Activated CD4-positive, alpha-beta T cell treated with anti-CD3 and anti-CD28 coated beads for 48 hours (primary cell): ENCODE measurements around the gene ANKRD55.
"Not testable (repeated sequence)": the region's sequence is repeated elsewhere in the genome, so short reads cannot be mapped to it uniquely, and the experiment has no call there.

Experiments
- DNase-seq: peaks from one replicate; pipeline ENCODE4 v3.0.0-alpha.2; 2020

The ANKRD55 gene

DNA sequence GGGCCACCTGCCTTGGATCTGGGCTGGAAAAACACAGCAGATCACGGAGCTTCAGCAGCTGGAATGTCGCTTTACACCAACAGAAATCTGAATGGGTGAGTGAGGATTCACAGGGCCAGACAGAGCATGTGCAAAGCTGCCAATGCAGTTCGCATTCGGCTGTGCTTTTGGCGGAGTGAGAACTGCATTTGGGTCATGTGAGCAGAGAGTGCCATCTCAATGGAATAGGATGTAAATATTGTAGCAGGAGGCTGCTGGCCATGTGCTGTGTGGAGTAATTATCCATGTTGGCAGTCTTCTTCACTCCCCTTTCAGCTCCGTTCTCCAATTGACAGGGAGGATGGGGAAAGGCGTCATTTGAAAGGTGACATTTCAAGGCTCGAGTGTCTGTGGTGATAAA, at the start of gene ANKRD55:
ANKRD55 (minus strand) TSS at position 101 of the 400 bp plus-strand sequence. CDS start 417 bp downstream, outside the sequence.
- no peak for DNase-seq

DNA sequence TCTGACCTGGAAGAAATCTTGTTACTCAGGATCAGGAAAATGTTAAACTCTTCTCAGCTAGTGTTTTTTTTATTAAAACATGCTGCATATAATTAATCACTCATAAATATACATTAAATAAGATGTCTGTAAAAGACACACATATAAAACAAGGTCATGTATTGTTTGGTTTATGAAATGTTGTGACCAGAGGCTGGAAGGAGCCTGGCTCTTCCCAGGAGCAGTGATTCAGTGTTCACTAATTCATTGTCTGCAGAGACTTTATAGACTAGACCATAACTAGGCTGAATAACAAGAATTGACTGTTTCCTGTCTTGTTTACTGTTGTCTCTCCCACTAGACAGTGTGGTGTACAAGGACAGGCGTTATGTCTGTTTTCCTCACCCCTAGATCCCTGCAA, 49.1 kb upstream of the ANKRD55 start:
- no peak for DNase-seq

DNA sequence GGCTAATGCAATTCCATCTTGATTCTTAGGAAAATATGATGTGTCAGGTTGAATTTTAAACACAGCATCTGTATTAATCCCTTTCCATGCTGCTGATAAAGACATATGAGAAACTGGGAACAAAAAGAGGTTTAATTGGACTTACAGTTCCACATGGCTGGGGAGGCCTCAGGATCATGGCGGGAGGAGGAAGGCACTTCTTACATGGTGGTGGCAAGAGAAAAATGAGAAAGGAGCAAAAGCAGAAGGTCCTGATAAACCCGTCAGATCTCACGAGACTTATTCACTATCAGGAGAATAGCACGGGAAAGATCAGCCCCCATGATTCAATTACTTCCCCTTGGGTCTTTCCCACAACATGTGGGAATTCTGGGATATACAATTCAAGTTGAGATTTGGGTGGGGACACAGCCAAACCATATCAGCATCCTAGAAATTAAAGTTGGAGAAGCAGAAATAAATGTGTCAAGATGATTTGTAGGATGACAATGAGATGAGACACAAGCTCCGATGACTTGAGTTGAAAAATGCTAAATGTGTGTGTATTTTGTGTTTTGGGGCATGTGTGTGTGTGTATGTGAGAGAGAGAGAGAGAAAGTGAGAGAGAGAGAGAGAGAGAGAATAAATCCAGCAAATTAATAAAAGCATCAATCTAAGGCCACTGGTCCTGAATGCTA, 48.5 kb upstream of the ANKRD55 start:
- no peak for DNase-seq

DNA sequence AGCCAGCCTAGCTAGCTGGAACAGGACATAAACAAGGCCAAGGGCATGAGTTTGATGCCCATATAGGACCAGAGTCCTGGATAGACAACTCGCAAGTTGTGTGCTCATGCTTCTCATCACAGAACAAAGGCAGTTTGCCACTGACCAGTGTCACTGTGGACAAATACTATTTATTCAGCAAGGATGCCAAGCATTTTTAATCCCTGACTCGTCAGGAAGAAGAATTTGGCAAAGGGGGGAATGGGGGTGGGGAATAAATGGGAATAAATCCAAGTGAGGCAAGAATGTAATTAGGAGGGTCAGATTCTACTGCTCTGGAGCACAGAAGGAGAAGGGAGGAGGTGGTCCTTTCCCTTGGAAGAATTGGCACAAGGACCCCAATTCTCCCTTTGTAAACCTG, 46.8 kb upstream of the ANKRD55 start:
- no peak for DNase-seq

DNA sequence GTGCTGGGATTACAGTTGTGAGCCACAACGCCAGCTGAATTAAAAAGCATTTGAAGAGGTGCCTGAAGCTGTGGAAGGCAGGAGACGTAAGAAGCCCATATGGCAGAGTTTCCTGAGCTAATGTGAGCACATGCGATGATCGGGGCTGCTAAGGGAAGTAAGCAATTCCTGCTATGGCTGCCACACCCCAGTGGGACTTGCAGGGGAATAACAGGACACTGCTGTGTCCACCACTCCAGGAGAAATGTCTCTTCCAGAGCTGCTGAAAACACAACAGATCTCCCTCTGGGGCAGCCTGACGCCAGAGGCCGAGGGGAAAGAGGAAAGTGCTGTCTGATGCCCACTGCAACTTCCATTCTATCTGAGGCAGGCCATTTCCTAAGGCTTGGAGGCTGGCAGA, 46.2 kb upstream of the ANKRD55 start:
- no peak for DNase-seq

DNA sequence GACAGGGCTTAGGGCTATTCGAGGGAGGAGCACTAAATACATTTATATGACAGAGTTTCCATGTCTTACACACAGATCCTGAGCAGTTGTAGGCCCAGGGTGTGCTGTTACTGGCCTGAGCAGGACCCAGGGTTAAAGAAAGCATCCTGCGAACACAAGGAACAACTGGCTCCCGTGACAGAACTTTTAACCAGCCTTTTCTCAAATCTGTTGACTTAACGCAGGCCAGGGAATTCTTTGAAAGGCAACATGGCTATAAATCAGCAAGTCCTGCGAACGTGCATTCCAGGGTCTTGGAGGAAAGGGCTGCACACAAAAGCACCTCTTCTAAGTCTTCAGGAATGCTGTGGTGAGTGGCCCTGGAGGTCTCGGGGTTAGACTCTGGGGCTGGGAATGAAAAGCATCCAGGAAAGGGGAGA, 45.2 kb upstream of the ANKRD55 start:
- no peak for DNase-seq

DNA sequence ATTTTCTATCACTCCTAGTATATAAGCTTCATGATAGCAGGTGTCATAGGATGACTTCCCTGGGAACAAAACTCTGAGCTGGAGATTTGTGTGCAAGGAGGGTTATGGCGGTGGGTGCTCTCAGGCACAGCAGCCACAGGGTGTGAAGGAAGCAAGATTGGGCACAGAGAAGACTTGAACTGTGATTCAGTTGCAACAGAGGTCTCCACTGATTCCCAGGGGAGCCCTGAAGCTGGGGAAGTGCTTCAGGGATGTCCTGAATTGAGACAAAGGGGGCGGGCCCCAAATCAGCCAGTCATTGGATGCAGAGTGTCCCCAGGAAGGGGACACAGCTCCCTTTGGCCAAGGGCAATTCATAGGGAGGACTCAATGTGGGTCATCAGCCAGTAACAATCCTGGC, 44.4 kb upstream of the ANKRD55 start:
- no peak for DNase-seq

DNA sequence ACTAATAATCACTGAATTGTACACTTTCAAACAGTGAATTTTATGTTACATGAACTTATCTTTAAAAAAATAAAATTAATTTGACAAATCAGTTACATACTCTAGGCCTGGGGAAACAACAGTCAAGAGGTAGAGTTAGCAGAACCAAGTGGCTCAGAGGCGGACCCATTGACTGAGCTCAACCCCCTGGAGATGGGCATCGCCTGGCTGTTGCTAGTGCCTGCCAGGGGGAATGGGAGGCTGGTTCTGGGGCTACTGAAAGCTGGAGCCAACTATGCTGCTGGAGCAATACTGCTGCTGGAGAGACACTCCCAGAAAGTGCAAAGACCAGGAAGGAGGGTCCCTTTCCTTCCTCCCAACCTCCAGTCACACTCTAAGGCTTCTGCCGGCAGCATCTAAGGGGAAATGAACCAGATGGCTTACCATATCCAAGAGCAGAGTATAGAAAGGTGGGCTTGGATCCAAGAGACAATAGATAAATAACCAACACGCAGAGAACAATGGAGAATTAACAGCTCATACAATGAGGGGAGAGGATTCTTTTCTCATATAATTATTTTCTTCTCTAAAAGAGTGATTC, 40.3 kb upstream of the ANKRD55 start:
- no peak for DNase-seq

DNA sequence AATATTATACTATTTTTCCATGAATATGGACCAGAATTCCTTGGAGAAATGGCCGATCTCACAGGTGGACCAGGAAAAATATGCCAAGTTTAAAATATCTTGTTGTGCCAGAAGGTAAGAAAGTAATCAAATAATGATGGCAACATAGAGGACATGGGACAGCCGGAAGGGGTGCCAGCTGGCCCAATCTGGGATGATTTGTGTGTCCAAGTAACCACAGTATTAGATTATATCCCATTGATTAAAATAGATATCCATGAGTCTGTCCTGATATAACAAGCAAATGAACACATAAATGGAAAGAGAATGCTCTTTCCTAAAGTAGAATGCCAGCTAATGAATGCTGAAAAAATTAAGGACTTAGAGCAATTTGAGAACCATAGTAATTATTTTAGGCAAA, 39.6 kb upstream of the ANKRD55 start:
- DNase-seq: no peak

DNA sequence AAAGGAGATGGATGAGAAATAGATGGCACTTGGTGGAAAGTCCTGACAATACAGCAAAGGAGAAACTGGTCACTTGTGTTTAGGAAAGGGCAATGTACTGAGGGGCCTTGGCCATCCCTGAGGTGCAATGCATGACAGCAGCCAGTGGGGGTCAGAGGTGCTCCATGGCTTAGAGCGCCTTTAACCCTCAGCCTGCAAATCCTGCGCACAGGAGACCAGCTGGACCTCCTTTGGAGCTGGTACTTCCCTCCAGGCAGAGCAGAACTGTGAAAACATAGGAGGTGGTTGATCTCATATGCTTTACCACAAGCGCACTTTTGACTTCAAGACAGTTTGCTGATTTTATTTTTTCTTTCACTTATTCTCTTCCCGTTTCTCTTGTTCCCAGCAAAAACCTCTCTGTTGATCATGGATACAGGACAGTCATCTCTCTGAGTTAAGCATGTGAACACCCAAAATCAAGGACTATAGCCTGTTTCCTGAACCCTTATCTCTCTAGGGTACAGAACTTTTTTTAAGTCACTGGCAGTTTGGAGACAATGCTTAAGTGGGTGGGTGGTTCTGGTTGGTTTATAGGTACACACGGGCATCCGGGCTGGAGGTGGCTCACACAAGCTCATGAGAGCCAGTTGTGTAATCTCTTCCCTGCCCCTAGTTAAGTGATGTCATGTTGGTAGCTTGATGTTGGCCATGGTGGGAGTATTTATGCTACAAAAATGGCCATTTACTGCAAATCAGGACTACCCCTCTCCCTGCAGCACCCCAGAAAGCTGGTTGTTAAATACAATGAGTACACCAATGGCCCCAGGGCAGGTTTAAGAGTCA, 37.6 kb upstream of the ANKRD55 start:
- DNase-seq: peak; percentile 87

DNA sequence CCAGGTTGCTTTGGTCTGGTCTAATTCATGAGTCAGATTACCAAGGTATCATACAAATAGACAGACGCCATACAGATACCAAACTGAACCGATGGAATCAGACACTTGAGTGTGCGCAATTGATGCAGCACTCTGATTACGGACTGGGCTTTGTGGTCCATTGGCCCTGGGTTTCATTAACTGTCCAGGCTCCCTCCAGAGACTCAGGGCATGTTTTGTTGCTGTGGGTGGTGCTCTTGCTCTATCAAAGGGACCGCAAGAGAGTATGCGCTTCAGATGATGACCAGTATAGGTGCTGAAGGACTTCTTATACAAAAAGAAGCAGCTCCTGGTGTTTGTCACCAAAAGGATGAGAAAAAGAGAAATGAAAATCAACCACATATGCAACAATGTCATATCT, 36.9 kb upstream of the ANKRD55 start:
- no peak for DNase-seq

DNA sequence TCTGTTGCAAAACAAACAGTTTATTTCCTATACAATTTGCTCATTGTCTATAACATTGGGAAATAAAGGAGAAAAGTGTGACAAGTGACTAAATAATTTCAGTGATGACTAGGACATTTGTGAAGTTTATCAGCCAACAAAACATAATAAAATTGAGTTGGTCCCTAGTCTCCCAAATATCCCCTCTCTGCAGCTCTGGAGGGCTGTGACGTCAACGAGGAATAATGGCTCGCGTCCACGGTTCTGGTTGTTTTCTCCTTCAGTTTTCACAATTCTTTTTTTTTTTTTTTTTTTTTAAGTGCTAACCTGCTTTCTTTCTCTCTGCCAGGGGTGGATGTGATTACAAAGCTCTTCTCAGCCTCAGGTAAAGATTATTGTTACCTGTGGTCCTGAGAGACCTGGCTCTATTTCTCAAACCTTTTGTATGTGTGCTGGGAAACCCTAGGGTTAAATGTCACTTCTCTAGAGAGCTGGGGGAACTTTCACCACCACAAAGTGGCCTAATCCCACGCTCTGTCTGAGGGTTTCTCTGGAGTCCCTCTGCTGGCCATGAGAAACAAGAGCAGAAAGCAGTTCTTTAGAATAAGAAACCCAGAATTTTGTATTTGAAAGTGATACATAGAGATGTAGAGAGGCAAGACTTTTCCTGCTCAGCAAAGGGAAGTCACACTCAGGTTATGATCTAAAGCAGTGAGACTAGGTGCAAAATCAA, 36.2 kb upstream of the ANKRD55 start:
- peak; percentile 45 for DNase-seq

DNA sequence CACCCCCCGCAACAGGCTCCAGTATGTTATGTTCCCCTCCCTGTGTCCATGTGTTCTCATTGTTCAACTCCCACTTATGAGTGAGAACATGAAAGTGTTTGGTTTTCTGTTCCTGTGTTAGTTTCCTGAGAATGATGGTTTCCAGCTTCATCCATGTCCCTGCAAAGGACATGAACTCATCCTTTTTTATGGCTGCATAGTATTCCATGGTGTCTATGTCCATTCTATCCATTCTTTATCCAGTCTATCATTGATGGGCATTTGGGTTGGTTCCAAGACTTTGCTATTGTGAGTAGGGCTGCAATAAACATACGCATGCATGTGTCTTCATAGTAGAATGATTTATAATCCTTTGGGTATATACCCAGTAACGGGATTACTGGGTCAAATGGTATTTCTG, 35.6 kb upstream of the ANKRD55 start:
- DNase-seq: not testable (repeated sequence)

DNA sequence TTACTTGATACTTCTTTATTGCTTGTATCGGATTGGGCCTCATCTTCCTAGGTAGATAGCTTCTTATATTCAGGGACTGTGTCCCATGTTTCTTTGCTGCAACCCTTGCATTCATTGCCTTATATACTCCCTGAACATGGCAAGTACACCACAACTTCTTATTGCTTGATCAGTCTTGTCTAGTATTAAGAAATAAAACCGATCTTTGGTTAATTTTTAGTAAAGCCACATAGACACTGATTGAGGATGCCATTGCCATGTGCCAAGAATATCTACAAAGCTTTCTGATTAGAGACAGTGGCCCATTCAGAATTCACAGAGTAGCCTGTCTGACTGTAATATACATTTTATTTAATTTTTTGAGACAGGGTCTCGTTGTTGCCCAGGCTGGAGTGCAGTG, 34.7 kb upstream of the ANKRD55 start:
- DNase-seq: no peak

DNA sequence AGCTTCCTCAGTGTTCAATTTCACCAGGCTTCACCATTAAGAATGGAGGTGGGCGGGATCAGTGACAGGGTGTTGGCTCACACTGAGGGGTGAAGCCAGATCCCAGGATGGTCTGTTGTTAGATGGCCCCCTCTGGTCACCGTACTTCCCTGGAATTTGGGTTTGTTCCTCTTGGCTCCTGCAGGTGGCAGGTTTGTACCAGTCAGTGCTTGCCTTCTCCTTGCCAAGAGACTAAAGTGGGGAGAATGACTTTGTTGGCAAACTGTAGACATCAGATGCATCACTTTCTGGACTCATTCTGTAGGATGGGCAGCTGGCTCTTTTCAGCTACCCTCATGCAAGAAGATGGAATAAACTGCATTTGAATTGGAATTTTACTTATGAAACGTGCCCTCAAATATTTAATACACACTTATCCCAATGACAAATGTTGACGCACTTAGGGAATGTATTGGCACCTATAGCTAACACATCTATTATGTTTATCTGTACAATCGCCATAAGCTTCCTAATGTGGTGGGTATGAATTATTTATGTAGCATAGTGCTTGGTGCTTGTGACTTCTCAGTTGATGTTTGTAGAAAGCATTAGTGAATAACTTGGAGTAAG, 31.4 kb upstream of the ANKRD55 start:
- DNase-seq: peak; percentile 31

DNA sequence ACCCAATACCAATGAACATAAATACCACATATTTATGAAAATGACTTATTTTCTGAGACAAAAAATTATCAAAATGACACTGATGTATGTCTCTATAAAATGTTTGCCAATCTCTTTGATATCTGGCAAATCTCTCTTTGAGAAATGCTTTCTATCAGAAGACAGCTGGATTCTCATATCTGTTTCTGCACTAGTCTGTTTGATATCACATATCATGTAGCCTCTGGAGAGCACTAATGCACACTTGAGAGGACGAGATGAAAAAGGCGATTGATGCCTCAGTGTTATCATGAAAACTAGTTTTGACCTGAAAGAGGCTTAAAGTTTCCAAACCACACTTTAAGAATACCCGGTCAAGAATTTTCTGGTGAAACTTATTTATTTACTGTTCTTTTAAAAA, 29.1 kb upstream of the ANKRD55 start:
- DNase-seq: no peak

DNA sequence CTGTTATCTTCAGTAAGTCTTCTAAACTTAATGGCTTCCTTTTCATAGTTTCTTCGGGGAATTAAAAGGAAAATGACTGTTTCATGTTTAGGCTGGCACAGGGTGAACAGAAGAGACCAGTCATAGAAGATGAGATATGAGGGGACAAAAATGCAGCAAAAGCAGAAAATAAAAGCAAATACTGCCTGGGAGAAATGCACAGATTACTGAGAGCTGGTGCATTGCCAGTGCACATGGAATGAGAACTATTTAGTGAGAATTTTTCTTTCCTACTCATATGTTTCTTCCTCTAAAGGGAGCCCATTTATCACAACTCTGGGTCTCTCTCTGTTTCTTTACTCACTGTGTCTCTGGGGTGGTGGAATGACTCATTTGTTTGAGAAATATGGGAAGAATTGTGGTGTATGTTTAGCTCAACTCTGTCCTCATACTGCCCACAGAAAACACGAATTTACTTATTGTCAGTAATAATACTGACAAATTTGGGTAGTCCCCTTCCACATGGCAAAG, 25.9 kb upstream of the ANKRD55 start:
- no peak for DNase-seq

DNA sequence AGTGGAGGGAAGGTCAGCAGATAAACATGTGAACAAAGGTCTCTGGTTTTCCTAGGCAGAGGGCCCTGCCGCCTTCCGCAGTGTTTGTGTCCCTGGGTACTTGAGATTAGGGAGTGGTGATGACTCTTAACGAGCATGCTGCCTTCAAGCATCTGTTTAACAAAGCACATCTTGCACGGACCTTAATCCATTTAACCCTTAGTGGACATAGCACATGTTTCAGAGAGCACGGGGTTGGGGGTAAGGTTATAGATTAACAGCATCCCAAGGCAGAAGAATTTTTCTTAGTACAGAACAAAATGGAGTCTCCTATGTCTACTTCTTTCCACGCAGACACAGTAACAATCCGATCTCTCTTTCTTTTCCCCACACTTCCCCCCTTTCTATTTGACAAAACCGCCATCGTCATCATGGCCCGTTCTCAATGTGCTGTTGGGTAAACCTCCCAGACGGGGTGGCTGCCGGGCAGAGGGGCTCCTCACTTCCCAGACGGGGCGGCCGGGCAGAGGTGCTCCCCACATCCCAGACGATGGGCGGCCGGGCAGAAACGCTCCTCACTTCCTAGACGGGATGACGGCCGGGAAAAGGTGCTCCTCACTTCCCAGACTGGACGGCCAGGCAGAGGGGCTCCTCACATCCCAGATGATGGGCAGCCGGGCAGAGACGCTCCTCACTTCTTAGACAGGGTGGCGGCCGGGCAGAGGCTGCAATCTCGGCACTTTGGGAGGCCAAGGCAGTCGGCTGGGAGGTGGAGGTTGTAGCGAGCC, 24.8 kb upstream of the ANKRD55 start:
- DNase-seq: not testable (repeated sequence)

DNA sequence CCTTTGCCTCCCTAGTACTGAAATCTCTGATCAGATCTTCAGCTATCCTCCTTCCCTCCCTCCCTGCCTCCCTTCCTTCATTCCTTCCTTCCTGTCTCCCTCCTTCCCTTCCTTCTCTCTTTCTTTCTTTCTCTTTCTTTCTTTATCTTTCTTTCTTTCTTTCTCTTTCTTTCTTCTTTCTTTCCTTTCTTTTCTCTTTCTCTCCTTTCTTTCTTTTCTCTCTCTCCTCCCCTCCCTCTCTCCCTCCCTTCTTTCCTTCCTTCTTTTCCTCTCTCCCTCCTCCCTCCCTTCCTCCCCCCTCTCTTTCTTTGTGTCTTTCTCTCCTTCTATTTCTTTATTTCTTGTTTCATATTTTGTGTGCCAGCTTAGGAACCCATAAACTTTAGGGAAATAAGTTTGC, 23.9 kb upstream of the ANKRD55 start:
- DNase-seq: no peak

DNA sequence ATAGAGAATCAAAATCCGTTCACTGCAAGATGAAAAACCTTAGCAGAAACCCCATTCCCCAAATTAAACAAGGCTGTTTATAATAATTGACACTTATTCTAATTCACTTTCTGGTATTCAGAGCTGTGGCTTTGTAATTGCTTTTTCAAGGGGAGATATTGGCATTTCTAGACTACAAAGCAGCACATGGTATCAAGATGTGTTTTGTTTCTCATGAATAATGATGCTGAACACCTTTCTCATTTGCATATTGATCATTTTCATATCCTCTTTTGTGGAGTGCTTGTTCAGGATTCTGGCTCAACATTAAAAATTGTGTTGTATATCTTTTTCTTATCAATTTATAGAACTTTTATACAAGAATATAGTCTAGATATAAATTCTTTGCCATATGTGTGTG, 22.4 kb upstream of the ANKRD55 start:
- no peak for DNase-seq

DNA sequence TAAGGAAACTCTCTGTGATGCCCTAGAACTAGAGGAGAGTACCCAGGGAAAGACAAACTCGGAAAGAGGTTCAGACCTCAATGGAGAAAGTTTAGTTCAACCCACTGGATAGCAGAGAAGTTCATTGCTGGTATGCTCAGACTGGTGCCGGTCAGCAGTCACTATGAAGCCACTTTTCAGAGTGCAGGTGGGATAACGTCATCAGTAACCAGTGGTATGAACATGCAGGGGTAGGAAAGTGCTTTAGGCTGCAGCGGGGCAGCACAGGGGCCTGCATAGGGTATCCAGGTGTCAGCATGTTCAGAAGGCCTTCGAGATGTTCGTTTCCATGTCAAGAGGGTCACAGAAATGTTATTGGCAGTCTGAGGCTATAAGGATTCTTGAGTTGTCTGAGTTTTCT, 20.8 kb upstream of the ANKRD55 start:
- DNase-seq: no peak

DNA sequence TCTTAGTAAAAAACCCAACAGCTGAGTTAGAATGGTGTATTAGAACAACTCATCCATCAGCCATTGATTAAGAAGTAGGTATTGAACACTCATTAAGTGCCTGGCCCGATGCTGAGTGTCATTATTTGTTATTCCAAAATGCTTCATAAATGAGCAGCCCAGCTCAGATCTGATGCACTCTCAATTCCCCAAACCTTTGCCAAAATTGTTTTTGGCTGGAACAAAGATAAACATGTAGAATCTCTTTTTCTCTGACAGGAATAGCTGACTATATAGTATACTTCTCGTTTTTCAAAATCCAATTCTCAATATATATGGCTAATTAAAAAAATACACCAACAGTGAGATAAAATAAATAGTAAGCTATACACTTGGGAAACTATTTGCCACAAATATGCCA, 20.0 kb upstream of the ANKRD55 start:
- DNase-seq: no peak
